OCI-LY3 (cell line): Measurements from ENCODE around the gene PRDM1.

Experiments used
- EZH2phosphoT487 ChIP-seq: fragments of 200-600 bp; shearing (Covaris generic); IDR thresholded peaks from 2 replicates; pipeline ENCODE4 v1.6.1; 2018; ENCODE audit warnings: antibody characterized with exemption, mixed run types, low read depth
- TF ChIP-seq, protein P1 (sequence below): fragments of 200-600, 300-600 bp; sonication (generic); IDR thresholded peaks from 2 replicates; pipeline ENCODE4 v1.5.1; 2014; ENCODE audit warnings: antibody characterized with exemption, low read length, low read depth

DNA sequence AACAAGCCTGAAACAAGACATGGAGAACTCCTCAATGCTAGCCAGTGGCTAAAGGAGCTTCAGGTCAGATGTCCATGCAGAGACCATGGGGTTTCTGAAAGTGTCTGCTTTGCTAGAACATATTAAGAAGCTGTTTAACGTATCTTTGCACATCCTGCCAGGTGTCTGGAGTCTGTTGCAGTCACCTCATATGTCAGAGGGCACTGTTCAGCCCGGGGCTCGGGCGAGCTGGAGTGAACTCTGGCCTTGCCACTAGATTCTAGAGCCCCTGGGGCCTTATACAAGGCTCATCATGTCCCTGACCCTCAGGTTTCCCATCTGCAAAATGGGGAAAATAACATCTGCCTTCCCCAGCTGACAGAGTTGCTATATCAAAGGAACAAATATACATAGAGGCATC is 59.0 kb downstream of the PRDM1 start:
- TF ChIP-seq, protein P1, sequence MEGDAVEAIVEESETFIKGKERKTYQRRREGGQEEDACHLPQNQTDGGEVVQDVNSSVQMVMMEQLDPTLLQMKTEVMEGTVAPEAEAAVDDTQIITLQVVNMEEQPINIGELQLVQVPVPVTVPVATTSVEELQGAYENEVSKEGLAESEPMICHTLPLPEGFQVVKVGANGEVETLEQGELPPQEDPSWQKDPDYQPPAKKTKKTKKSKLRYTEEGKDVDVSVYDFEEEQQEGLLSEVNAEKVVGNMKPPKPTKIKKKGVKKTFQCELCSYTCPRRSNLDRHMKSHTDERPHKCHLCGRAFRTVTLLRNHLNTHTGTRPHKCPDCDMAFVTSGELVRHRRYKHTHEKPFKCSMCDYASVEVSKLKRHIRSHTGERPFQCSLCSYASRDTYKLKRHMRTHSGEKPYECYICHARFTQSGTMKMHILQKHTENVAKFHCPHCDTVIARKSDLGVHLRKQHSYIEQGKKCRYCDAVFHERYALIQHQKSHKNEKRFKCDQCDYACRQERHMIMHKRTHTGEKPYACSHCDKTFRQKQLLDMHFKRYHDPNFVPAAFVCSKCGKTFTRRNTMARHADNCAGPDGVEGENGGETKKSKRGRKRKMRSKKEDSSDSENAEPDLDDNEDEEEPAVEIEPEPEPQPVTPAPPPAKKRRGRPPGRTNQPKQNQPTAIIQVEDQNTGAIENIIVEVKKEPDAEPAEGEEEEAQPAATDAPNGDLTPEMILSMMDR = no peak
- TF ChIP-seq EZH2phosphoT487 = no peak
